Suprapubic skin (tissue), 4 donors: Measurements from ENCODE around the gene SIRPA.

Experiments
- EP300 ChIP-seq: sonication (generic); formaldehyde crosslinking; IDR thresholded peaks from one replicate; pipeline ENCODE4 v1.6.1; 2017; ENCODE audit warnings: antibody characterized with exemption
- POLR2A ChIP-seq, 2 donors: fragments of 450-650 bp; IDR thresholded peaks; one replicate each; pipeline ENCODE4 v1.6.1; 2017; ENCODE audit warnings: antibody characterized with exemption in 2 of 2, mild to moderate bottlenecking in 2 of 2, moderate library complexity in 2 of 2
- POLR2AphosphoS5 ChIP-seq, 3 donors: sonication (generic); formaldehyde crosslinking; IDR thresholded peaks; one replicate each; pipeline ENCODE4 v1.6.1; 2017; ENCODE audit warnings: antibody characterized with exemption in 3 of 3
- TF ChIP-seq, protein P1 (sequence below), 2 donors: fragments of 200-600 bp in 1 of 2; fragments of 450-650 bp in 1 of 2; sonication (generic) in 1 of 2; IDR thresholded peaks; one replicate each; pipeline ENCODE4 v1.5.1; 2016 to 2019; ENCODE audit warnings: antibody characterized with exemption in 2 of 2, mild to moderate bottlenecking in 1 of 2, moderate library complexity in 1 of 2

DNA sequence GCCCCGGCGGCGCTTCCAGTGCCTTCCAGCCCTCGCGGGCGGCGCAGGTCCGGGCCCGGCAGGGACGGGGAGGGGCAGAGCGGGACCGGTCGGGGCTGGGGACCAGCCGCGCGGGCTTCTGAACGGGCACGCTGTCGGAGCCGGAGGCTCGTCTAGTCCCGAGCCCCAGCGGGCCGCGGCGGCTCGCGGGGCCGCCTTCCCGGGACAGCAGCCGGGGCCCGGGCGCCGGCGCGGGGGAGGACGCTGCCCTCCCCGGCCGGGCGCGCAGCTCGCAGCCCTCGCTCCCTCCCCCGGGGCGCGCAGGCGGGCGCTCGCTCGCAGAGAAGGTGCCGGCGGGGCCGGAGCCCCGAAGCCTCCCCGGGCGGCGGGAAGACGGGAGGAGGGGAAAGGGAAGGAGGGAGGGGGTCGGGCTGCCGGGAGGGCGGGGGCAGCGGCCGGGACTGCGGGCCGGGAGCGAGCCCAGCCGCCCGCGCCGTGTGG, 696 bp upstream of the SIRPA start:
- TF ChIP-seq POLR2A (IDR thresholded peaks at IDR 0.05) (no peak), EP300 (no peak), POLR2AphosphoS5 (IDR thresholded peaks at IDR 0.05) (peak in 1 of 3 donors; percentile 23)
- TF ChIP-seq, protein P1, sequence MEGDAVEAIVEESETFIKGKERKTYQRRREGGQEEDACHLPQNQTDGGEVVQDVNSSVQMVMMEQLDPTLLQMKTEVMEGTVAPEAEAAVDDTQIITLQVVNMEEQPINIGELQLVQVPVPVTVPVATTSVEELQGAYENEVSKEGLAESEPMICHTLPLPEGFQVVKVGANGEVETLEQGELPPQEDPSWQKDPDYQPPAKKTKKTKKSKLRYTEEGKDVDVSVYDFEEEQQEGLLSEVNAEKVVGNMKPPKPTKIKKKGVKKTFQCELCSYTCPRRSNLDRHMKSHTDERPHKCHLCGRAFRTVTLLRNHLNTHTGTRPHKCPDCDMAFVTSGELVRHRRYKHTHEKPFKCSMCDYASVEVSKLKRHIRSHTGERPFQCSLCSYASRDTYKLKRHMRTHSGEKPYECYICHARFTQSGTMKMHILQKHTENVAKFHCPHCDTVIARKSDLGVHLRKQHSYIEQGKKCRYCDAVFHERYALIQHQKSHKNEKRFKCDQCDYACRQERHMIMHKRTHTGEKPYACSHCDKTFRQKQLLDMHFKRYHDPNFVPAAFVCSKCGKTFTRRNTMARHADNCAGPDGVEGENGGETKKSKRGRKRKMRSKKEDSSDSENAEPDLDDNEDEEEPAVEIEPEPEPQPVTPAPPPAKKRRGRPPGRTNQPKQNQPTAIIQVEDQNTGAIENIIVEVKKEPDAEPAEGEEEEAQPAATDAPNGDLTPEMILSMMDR (IDR thresholded peaks at IDR 0.05): no peak
